Mammary epithelial cell (primary cell): ENCODE data around the gene RARRES2.

Experiments
- EZH2 ChIP-seq: IDR thresholded peaks from 2 replicates; pipeline ENCODE4 v1.6.1; 2012; ENCODE audit warnings: low read length, inconsistent platforms, borderline replicate concordance
- TF ChIP-seq, protein P1 (sequence below), 2 donors: IDR thresholded peaks in 1 of 2; conservative IDR thresholded peaks in 1 of 2; 2 replicates each; pipeline ENCODE4 v1.5.1; 2011 to 2012; ENCODE audit warnings: inconsistent platforms in 2 of 2, low read length in 2 of 2, mild to moderate bottlenecking in 2 of 2, control low read depth in 1 of 2, low read depth in 1 of 2; ENCODE audit not compliant: insufficient read depth in 1 of 2; ENCODE audit errors: extremely low read depth in 1 of 2

DNA sequence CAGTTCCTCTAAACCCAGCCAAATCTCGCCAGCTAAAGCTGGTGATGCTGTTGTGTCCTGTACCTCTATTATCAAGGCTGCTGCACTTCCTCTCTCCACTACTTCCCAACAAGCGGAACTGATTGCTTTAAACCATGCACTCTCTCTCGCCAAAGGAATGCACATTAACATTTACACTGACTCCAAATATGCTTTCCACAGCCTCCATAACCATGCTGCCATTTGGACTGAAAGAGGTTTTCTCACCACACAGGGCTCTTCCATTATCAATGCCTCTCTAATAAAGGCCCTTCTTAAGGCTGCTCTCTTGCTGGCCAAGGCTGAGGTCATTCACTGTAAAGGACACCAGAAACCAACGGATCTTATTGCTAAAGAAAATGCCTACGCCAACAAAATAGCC lies 29.7 kb downstream of the RARRES2 start:
- TF ChIP-seq, protein P1, sequence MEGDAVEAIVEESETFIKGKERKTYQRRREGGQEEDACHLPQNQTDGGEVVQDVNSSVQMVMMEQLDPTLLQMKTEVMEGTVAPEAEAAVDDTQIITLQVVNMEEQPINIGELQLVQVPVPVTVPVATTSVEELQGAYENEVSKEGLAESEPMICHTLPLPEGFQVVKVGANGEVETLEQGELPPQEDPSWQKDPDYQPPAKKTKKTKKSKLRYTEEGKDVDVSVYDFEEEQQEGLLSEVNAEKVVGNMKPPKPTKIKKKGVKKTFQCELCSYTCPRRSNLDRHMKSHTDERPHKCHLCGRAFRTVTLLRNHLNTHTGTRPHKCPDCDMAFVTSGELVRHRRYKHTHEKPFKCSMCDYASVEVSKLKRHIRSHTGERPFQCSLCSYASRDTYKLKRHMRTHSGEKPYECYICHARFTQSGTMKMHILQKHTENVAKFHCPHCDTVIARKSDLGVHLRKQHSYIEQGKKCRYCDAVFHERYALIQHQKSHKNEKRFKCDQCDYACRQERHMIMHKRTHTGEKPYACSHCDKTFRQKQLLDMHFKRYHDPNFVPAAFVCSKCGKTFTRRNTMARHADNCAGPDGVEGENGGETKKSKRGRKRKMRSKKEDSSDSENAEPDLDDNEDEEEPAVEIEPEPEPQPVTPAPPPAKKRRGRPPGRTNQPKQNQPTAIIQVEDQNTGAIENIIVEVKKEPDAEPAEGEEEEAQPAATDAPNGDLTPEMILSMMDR (conservative IDR thresholded peaks at IDR 0.05 in 1 of 2, IDR thresholded peaks at IDR 0.05 in 1 of 2; ENCODE audit: extremely low read depth in 1 of 2, insufficient read depth in 1 of 2, low read depth in 1 of 2, low read length in 2 of 2) = no peak
- TF ChIP-seq EZH2 = no peak
